HG03159 (cell line): ENCODE measurements around the gene BCL6.
"Not testable (repeated sequence)": the region's sequence is repeated elsewhere in the genome, so short reads cannot be mapped to it uniquely, and the experiment has no call there.

ENCODE experiments used
- ATAC-seq: cut with Tn5 transposase; IDR thresholded peaks from one replicate; pipeline ENCODE4 v1.9.1; 2021; ENCODE audit warnings: mild to moderate bottlenecking, moderate library complexity; ENCODE audit not compliant: unreplicated experiment

Gene BCL6

DNA sequence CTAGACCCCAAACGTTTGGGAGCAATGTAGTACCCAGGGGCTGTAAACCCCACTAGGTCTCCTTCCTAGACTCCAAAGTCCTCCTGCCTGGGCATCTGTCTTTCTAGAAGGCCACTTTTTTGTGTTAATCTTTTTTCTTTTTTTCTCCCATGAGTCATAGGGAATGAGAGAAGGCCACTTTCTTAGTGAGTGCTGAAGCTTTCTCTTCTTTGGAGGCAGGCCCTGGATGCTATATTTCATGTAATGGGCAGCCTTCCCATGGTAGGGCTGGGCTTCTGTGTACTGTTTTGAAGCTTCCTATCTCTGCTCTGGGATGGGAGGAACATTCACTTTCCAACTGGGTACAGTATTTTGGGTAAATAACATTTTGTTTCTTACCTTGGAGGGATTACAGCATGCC lies 27.7 kb downstream of the BCL6 start:
- no peak for ATAC-seq

- peak; percentile 78 for ATAC-seq
These were observed 30.8 kb downstream of the BCL6 start for GRCh38 chr3:187714404-187714979.

- ATAC-seq: no peak
These were observed 31.8 kb downstream of the BCL6 start for GRCh38 chr3:187713504-187713903.

- ATAC-seq: no peak
These were observed 36.1 kb downstream of the BCL6 start for GRCh38 chr3:187709155-187709554.

GRCh38 chr3:187708696-187709095 lies 36.6 kb downstream of the BCL6 start:
- no peak for ATAC-seq

DNA sequence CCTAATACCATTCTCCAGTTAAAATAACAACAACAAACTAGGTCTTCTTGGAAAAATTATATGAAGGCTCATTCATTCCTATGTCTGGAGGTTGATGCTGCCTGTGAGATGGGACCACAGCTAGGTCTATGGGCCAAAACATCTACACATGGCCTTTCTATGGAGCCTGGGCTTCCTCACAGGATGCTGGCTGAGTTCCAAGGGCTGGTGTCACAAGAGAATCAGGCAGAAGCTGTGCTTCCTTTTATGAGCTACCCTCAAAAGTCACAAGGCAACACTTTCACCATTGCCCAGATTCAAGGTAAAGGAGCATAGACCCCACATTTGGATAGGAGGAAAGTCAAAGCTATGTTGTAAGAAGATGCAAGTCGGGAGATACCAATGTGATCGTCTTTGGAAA lies 38.3 kb downstream of the BCL6 start:
- ATAC-seq: no peak

DNA sequence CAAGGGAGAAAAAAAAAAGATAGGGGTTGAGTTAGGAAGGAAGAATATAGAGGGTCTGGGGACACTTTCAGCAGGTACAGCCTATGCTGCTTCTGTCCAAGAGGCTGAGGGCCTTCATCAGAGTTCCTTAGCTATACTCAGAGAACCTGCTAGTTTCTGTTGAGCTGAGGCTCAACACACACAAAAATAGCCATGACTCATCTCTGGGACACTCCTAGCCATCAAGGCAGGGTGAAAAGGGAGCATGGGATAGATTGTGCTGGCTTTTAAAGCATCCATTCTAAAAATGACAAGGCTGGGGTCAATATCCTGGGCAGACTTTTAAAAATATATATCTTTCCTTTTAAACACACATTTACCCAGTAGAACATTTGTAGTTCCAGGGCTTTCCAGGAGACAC lies 40.1 kb downstream of the BCL6 start:
- ATAC-seq: no peak

DNA sequence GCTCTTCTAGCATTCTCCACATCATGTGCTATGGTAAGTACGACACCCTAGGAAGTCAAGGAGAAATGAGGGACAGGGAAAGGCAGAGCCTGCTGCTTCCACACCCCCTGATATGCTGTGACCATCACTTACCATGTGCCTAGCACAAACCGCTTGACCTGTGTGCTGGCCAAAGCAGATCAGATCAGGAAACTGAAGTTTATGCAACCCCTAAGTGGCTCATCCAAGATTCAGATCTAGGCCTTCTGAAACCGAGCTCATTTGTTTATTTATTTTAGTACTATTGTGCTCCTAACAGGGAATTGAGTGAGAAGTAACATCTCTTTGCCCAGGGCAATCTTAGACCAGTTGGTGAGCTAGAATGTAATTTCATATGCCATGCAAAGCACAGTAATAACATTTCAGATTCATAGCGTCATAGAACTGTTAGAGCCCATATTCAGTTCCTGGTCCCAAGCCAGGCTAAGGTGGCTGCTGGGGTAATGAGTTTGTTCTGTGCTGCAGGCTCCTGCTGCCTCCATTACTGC lies 42.7 kb downstream of the BCL6 start, which contains the start of gene RTP2:
TSS of gene RTP2 (minus strand) at position 51 of the 527 bp plus-strand sequence. CDS start 429 bp downstream, outside the sequence.
- no peak for ATAC-seq

GRCh38 chr3:187700249-187700648 lies 45.0 kb downstream of the BCL6 start:
- ATAC-seq: no peak

- no peak for ATAC-seq
These were observed 46.5 kb downstream of the BCL6 start for GRCh38 chr3:187698499-187699399.

GRCh38 chr3:187696021-187696420 lies 49.2 kb downstream of the BCL6 start:
- no peak for ATAC-seq

GRCh38 chr3:187695449-187695848 lies 49.8 kb downstream of the BCL6 start:
- no peak for ATAC-seq

- no peak for ATAC-seq
These were observed 50.5 kb downstream of the BCL6 start for GRCh38 chr3:187694801-187695200.

DNA sequence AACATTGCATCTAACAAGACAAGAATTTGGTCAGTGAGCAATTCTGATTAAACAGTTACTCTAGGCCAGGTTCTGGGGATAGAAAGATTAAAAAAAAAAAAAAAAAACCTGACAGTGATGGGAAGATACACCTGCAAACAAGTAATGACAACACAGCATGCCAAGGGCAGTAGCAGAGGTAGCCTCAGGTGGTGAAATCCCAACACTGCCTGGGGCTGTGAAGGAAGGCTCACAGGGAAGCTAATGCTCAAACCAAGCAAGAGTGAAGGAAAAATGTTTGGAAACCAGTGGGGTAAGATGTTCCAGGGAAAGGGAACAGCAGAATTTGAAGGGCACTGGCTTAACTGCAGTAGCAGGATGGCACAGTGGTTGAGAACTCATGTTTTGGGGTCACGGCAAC lies 51.8 kb downstream of the BCL6 start:
- no peak for ATAC-seq

GRCh38 chr3:187689984-187690383 lies 55.3 kb downstream of the BCL6 start:
- no peak for ATAC-seq

- no peak for ATAC-seq
These were observed 58.5 kb downstream of the BCL6 start for GRCh38 chr3:187686621-187687273.

DNA sequence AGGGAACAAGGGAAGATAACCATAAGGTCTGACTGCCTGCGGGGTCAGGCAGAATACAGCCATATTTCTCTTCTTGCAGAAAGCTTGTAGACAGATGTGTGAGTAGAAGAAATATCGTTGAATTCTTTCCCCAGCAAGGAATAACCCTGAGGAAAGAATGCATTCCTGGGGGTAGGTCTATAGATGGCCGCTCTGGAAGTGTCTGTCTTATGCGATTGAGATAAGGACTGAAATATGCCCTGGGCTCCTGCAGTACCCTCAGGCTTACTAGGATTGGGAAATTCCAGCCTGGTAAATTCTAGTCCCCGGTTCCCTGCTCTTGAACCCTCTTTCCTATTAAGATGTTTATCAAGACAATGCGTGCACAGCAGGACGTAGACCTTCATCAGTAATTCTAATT lies 59.3 kb downstream of the BCL6 start:
- no peak for ATAC-seq

DNA sequence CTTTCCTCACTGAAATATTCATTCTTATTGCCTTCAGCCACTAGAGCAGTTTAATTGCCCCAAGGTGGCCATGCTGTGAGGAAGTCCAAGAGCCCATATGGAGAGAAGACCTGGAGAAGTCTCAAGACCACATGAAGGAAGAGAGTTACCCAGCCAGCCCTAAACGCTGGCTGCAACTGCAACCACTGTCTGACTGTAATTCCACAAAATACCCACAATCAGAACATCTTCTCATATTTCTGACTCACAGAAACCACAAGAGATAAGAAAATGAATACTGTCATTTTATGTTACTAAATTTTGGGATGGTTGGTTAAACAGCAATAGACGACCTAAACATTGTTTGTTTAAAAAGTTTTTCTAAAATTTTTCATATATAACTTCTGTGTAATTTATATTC lies 60.4 kb downstream of the BCL6 start:
- no peak for ATAC-seq

DNA sequence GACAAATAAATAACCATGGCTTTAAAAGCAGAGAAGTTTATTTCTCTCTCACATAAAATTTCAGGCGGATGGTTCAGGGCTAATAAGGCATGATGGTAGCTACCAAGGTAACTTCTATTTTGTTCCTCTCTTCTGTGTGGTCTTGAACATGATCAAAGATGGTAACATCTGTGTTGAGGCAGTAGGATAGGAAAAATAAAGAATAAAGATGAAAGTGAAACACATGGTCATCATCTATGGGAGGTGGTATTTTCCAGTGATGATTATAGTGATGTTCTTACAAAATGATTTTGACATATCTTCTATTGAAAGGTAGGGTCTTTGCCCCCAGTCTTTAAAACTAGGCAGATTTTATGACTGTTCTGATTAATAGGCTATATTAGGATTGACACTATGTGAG lies 60.8 kb downstream of the BCL6 start:
- no peak for ATAC-seq

DNA sequence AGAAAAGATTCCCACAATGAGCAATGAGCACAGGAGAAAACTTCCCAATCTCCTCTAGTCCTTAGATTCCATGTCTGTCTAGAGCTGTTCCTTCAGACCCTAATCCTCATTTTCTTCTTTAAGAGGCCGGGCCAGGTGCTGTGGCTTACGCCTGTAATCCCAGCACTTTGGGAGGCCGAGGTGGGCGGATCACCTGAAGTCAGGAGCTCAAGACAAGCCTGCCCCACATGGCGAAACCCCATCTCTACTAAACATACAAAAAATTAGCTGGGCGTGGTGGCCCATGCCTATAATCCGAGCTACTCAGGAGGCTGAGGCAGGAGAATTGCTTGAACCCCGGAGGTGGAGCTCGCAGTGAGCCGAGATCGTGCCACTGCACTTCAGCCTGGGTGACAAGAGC lies 63.5 kb downstream of the BCL6 start:
- not testable (repeated sequence) for ATAC-seq

GRCh38 chr3:187679638-187680396 lies 65.5 kb downstream of the BCL6 start:
- peak; percentile 92 for ATAC-seq
